SK-MEL-5 (cell line): ENCODE measurements around the gene MOCS3. TPM values are rescaled to one million over a fixed set of nuclear protein-coding genes. Genes with fewer than 3 reads are reported as not detected.
A peak's percentile ranks its signal among the peaks of the same experiment; 100 is the strongest.

Experiments used
- DNase-seq: peaks from one replicate; pipeline ENCODE4 v3.0.0-alpha.2; 2016; ENCODE audit warnings: low read depth, low spot score
- in situ Hi-C: cut with HindIII; loops from 2 replicates; pipeline ENCODE4 v1.10.0; 2016; ENCODE audit warnings: low sequenced_read_pairs, high pct_unique_total_duplicates, low pct_unique_long_range_greater_than_20kb
- polyA plus RNA-seq, 2 experiments: library from polyadenylated mRNA; depleted of rRNA; stranded (reverse); fragments of >200 nt; gene quantifications; 2 replicates each; pipeline ENCODE4 v1.2.3, GENCODE V29; 2015
- total RNA-seq: library from RNA; depleted of rRNA; stranded (reverse); fragments of >200 nt; shearing (Covaris generic); gene quantifications from 2 replicates; pipeline ENCODE4 v1.2.3, GENCODE V29; 2014; rRNA removed

MOCS3 gene
- 11.7 and 13.9 TPM in 2 replicates for total RNA-seq
- 10.4 and 10.9 TPM in 2 replicates for polyA plus RNA-seq (2015; cell fraction: cytosol; rRNA removed)
- 4.4 and 4.6 TPM in 2 replicates for polyA plus RNA-seq (2015; cell fraction: nucleus; rRNA removed)

DNA sequence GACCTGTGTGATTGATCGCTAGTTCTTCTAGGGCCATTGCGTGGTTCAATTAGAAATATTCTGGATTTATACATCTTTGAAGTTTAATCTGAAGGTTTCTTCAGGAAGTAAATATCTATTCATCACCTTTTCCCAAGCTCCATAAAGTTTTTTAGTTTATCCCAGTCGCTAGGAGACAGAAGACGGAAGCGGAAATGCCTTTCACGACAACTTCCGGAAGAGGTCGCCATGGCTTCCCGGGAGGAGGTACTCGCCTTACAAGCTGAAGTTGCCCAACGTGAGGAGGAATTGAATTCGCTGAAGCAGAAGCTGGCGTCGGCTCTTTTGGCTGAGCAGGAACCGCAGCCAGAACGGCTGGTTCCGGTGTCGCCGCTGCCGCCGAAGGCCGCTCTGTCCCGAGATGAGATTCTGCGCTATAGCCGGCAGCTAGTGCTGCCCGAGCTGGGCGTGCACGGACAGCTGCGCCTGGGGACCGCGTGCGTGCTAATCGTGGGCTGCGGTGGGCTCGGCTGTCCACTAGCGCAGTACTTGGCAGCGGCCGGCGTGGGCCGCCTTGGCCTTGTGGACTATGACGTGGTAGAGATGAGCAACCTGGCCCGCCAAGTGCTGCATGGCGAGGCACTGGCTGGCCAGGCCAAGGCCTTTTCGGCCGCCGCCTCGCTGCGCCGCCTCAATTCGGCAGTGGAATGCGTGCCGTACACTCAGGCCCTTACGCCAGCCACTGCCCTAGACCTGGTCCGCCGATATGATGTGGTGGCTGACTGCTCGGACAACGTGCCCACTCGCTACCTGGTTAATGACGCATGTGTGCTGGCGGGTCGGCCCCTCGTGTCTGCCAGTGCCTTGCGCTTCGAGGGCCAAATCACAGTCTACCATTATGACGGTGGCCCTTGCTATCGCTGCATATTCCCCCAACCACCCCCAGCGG lies at the start of gene MOCS3:
MOCS3 (plus strand) TSS at position 204 of the 928 bp plus-strand sequence; CDS start at position 229, 25 bp downstream.
- DNase-seq: peak; percentile 94
- in situ Hi-C loops: no loop called here

DNA sequence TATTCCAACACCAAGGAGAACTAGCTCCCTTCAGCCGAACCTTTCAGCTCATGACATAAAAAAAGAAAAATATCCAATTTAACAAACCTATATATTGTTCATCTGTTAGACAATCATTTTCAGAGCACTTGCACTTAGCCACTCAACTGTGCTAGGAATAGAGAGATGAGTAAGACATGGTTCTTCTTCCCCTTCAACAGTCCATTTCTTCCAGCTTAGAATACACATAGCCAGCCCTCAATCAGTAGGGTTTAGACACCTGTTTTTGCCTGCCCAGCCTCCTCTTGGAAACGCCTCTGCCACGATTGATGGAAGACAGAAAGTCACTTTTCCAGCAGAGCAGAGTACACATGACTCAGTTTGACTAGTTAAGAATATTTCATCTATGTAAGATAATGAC lies 49.2 kb upstream of the MOCS3 start:
- in situ Hi-C loops: loop anchor here (25.0 kb wide), 1 partner anchor 97 kb away; no protein-coding TSS in a partner anchor
- no peak for DNase-seq

- DNase-seq: no peak
- in situ Hi-C loops: loop anchor here (25.0 kb wide), 1 partner anchor 99 kb away; no protein-coding TSS in a partner anchor
These were observed 47.6 kb upstream of the MOCS3 start for GRCh38 chr20:50911030-50911429.

DNA sequence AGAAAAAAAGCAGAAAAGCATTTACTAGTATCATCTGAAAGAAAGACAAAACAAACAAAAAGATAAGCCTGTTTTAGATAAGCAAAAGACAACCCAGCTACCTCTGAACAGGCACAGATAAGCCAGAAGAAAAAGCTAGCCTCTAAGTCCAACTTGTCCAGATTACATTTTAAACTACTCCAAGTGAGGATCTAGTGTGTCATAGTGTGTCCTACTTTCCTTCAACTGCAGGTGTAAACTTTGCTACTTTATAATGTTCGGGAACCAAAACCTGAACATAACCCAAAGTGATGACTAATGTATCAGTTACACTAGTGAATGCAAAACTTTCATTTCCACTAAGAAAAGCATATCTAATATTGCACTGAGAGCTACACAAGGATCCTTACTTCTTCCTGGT lies 46.9 kb upstream of the MOCS3 start:
- DNase-seq: no peak
- in situ Hi-C loops: loop anchor here (25.0 kb wide), 1 partner anchor 99 kb away; no protein-coding TSS in a partner anchor

DNA sequence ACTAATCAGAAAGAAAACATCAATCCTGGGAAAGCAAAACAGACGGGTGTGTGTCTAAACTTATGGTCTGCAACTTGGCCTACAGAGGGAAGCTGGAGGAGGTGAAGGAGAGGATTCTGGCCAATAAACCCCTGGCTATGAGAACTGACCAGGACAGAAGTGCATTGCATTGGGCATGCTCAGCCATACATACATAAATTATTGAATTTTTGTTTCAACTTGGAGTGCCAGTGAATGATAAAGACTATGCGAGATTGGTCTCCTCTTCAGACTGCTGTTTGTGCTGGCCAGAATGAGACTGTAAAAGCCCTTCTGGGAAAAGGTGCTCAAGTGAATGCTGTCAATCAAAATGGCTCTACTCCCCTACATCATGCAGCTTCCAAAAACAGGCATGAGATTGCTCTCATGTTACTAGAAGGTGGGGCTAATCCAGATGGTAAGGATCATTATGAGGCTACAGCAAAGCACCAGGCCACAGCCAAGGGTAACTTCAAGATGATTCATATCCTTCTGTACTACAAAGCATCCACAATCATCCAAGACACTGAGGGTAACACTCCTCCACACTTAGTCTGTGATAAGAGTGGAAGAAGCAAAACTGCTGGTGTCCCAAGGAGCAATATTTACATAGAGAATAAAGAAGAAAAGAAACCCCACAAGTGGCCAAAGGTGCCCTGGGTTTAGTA lies 44.8 kb upstream of the MOCS3 start:
- DNase-seq: no peak
- in situ Hi-C loops: loop anchor here (25.0 kb wide), 1 partner anchor 102 kb away; no protein-coding TSS in a partner anchor

DNA sequence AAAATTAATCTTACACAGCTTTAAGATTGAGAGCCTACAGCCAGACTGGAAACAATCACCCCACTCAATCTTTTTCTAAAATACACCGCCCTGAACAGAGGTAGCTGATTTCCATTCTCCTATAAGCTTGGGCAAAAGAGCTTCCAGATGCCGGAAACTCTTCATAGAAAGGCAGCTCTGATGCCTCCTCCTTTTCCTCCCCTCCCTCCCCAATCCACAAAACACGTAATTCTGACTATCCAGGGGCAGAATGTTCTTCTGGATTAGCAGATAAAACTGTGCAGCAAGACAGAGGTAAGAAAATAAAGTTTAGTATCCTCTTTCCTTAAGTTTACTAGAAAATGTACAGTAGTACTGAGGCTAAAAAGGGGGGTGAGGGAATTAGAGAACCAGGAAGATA lies 43.2 kb upstream of the MOCS3 start:
- in situ Hi-C loops: loop anchor here (25.0 kb wide), 1 partner anchor 103 kb away; no protein-coding TSS in a partner anchor
- DNase-seq: no peak

DNA sequence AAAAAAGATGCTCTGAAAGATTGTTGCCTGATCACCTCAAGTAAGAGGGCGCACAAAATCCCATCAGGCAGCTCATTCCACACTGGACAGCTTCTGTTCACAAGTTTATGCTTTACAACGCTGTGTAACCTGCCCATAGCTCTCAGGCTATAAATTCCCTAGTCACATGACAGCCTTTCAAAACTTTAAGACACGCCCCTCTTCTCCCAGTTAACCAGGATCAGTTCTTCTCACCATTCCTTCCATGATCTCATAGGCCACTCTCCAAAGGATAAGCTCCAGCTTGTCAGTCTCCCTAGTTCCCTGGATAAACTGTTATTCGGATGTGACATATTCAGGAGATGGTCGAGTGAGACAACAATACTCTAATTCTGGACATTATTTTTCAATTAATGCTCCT lies 42.4 kb upstream of the MOCS3 start:
- peak; percentile 67 for DNase-seq
- in situ Hi-C loops: loop anchor here (25.0 kb wide), 1 partner anchor 104 kb away; no protein-coding TSS in a partner anchor

GRCh38 chr20:50916934-50917333 lies 41.7 kb upstream of the MOCS3 start:
- in situ Hi-C loops: loop anchor here (25.0 kb wide), 1 partner anchor 105 kb away; no protein-coding TSS in a partner anchor
- no peak for DNase-seq

- no peak for DNase-seq
- in situ Hi-C loops: loop anchor here (25.0 kb wide), 1 partner anchor 106 kb away; no protein-coding TSS in a partner anchor
These were observed 40.2 kb upstream of the MOCS3 start for GRCh38 chr20:50918403-50918802.

GRCh38 chr20:50919567-50919966 lies 39.1 kb upstream of the MOCS3 start:
- in situ Hi-C loops: loop anchor here (25.0 kb wide), 1 partner anchor 107 kb away; no protein-coding TSS in a partner anchor
- no peak for DNase-seq

DNA sequence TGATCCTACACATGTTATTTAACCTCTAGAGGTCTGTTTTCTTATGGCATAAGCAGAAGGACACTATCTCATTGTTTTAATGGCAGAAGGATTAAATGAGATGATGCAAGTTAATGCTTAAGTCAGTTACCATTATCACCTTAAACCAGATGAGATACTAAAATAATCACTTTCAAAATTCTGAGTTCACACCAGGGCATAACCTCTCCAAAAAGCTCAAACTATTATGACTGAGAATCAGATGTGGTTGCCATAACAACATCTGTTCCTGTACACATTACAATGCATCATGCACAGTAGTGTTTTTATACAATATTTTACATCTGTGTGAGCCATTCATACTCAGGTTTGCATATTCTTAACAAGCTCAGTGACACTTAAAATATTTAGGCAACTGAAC lies 37.6 kb upstream of the MOCS3 start:
- in situ Hi-C loops: loop anchor here (25.0 kb wide), 1 partner anchor 109 kb away; no protein-coding TSS in a partner anchor
- DNase-seq: no peak

GRCh38 chr20:50921803-50922501 lies 36.7 kb upstream of the MOCS3 start:
- DNase-seq: no peak
- in situ Hi-C loops: loop anchor here (25.0 kb wide), 1 partner anchor 110 kb away; no protein-coding TSS in a partner anchor

- no peak for DNase-seq
- in situ Hi-C loops: loop anchor here (25.0 kb wide), 1 partner anchor 112 kb away; no protein-coding TSS in a partner anchor
These were observed 34.2 kb upstream of the MOCS3 start for GRCh38 chr20:50924261-50924920.

DNA sequence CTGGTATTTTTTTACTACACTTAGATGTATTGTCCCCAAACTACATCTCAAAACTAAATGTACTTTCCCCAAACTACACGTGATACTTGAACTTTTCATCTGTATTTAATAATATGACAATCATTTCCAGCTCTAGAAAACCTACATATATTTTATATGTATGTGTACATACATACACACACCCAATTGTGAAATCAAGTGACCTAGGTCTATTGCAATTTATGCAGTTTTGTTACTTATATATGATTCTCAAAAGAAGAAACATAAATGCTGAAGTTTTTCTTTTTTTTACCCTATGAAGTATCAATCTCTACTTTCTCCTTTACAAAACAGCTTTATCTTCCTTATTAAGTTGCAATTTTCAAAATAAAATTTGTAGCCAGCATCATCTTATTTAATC lies 32.1 kb upstream of the MOCS3 start:
- DNase-seq: no peak
- in situ Hi-C loops: no loop called here

GRCh38 chr20:50928469-50928868 lies 30.1 kb upstream of the MOCS3 start:
- in situ Hi-C loops: no loop called here
- DNase-seq: peak; percentile 35

DNA sequence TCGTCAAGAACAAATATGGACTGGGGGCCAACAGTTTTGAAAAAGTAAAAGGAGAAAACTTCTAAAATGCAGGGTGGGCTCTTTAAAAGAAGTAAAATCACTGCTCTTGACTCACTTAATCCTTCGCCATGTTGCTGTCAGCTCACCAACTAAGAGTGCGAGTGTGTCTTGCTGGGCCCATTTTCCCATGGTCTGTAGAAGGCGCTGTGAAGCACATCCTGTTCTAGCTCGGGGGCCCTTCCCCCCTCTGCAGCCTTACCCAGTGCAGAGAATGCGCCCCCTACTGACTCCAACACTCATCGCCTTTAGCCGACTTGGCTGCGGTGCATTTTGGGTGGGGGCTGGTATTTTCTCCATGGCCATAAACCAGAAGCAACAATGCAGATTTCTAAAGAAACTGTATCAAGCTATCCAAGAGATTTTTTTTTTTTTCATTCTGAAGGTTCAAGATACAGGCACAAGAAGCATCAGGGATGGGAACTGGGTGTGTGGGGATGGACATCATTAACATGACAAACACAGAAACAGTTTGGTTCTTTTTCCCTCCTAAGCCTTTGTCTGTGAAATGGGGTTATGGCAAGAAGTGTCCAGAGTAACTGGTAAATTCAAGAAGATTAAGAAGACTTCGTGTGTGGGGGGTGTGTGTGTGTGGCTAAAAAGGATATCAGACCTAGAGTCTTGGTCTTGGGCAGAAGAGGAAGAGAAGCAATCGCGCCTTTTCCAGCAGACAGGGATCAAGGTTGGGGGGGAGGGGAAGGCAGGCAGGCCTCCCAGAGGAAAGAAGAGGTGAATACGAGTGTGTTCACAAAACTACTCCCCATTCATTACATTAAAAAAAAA lies 29.1 kb upstream of the MOCS3 start:
- in situ Hi-C loops: no loop called here
- DNase-seq: peak; percentile 99
